Breast epithelium (tissue), 4 donors: ENCODE measurements around the gene INS. TPM values are rescaled to one million over a fixed set of nuclear protein-coding genes. Genes with fewer than 3 reads are reported as not detected.

ENCODE experiments used
- DNase-seq, 2 donors: peaks; one replicate each; pipeline ENCODE4 v3.0.0-alpha.2; 2019; ENCODE audit warnings: low spot score in 2 of 2
- H3K27ac ChIP-seq, 2 donors: fragments of 200-600 bp; sonication (generic) in 1 of 2; one replicate each; pipeline ENCODE4 v1.5.1; 2016 to 2019; ENCODE audit warnings: mild to moderate bottlenecking in 1 of 2
- H3K27me3 ChIP-seq, 2 donors: fragments of 200-600 bp; sonication (generic) in 1 of 2; one replicate each; pipeline versions ENCODE4 v1.5.1 to v1.6.0; 2017 to 2019; ENCODE audit warnings: control low read depth in 1 of 2, mild to moderate bottlenecking in 1 of 2
- H3K36me3 ChIP-seq: fragments of 200-600 bp; one replicate; pipeline ENCODE4 v1.5.1; 2019
- H3K4me1 ChIP-seq, 2 donors: fragments of 200-600 bp; sonication (generic); one replicate each; pipeline ENCODE4 v1.5.1; 2016 to 2019; ENCODE audit warnings: control low read depth in 1 of 2
- H3K4me3 ChIP-seq, 3 donors: fragments of 200-600 bp; sonication (generic); 1 replicate in 2 of 3; 2 replicates in 1 of 3; pipeline ENCODE4 v1.5.1; 2016 to 2019; ENCODE audit warnings: mild to moderate bottlenecking in 3 of 3, moderate library complexity in 2 of 3
- H3K9me3 ChIP-seq, 2 donors: fragments of 200-600 bp; sonication (generic) in 1 of 2; one replicate each; pipeline ENCODE4 v1.5.1; 2016 to 2019; ENCODE audit warnings: control low read depth in 1 of 2
- CTCF ChIP-seq, 3 donors: fragments of 450-650 bp; IDR thresholded peaks; one replicate each; pipeline ENCODE4 v1.5.1; 2016 to 2017; ENCODE audit warnings: antibody characterized with exemption in 3 of 3, mild to moderate bottlenecking in 3 of 3, moderate library complexity in 3 of 3
- POLR2A ChIP-seq: fragments of 450-650 bp; IDR thresholded peaks from one replicate; pipeline ENCODE4 v1.6.1; 2016; ENCODE audit warnings: antibody characterized with exemption, mild to moderate bottlenecking, moderate library complexity
- POLR2AphosphoS5 ChIP-seq, 3 donors: sonication (generic); formaldehyde crosslinking; IDR thresholded peaks; one replicate each; pipeline ENCODE4 v1.6.1; 2017; ENCODE audit warnings: antibody characterized with exemption in 3 of 3
- intact Hi-C: fragments of 100-400 bp; cut with DNase I; formaldehyde crosslinking; loops from one replicate; pipeline ENCODE4 v1.15.1; 2023; ENCODE audit warnings: low total_unique reads
- total RNA-seq, 3 donors: library from RNA; depleted of rRNA; stranded (reverse); fragments of >200 nt; gene quantifications; one replicate each; pipeline ENCODE4 v1.1.0, GENCODE V29; 2016

Gene INS
- total RNA-seq, 3 donors from 2014 or later: not detected

GRCh38 chr11:2149460-2149859 is 11.5 kb downstream of the INS start:
- intact Hi-C loops: no loop called here
- no peak for DNase-seq
- Histone ChIP-seq H3K4me1 (peaks cover 0 to 3% of the 10 kb centered on the region in 2 donors), H3K9me3 (no peaks in the 10 kb centered on the region), H3K4me3 (no peak overlapping the region), H3K27ac (no peak overlapping the region), H3K36me3 (no peaks in the 10 kb centered on the region), H3K27me3 (peaks cover 6 to 67% of the 10 kb centered on the region in 2 donors)
- TF ChIP-seq POLR2AphosphoS5 (IDR thresholded peaks at IDR 0.05): no peak
- TF ChIP-seq CTCF (IDR thresholded peaks at IDR 0.05): no peak
- TF ChIP-seq POLR2A: no peak

GRCh38 chr11:2148595-2148994 is 12.4 kb downstream of the INS start:
- Histone ChIP-seq H3K27me3 (peaks cover 11 to 76% of the 10 kb centered on the region in 2 donors), H3K4me3 (no peak overlapping the region)

GRCh38 chr11:2147391-2147790 is 13.6 kb downstream of the INS start:
- Histone ChIP-seq H3K9me3 (no peaks in the 10 kb centered on the region), H3K27me3 (peaks cover 11 to 88% of the 10 kb centered on the region in 2 donors), H3K4me3 (no peak overlapping the region), H3K27ac (no peak overlapping the region), H3K4me1 (peaks cover 3 to 6% of the 10 kb centered on the region in 2 donors), H3K36me3 (no peaks in the 10 kb centered on the region)
- intact Hi-C loops: no loop called here
- TF ChIP-seq POLR2AphosphoS5 (IDR thresholded peaks at IDR 0.05) (no peak), POLR2A (no peak), CTCF (IDR thresholded peaks at IDR 0.05) (no peak)
- DNase-seq: no peak

More at GRCh38 chr11:2148595-2148994, 12.4 kb downstream of the INS start:
- Histone ChIP-seq H3K9me3 (no peaks in the 10 kb centered on the region), H3K4me1 (peaks cover 3 to 6% of the 10 kb centered on the region in 2 donors), H3K36me3 (no peaks in the 10 kb centered on the region), H3K27ac (no peak overlapping the region)
- no peak for DNase-seq
- no peak for TF ChIP-seq POLR2AphosphoS5 (IDR thresholded peaks at IDR 0.05)
- no peak for TF ChIP-seq CTCF (IDR thresholded peaks at IDR 0.05)
- no peak for TF ChIP-seq POLR2A
- intact Hi-C loops: no loop called here

- H3K27me3 ChIP-seq: peaks cover 11 to 99% of the 10 kb centered on the region in 2 donors
These were observed 15.0 kb downstream of the INS start for GRCh38 chr11:2146051-2146450.

More at GRCh38 chr11:2146051-2146450, 15.0 kb downstream of the INS start:
- Histone ChIP-seq H3K4me3 (no peak overlapping the region), H3K4me1 (peaks cover 0 to 6% of the 10 kb centered on the region in 2 donors), H3K36me3 (no peaks in the 10 kb centered on the region), H3K27ac (no peak overlapping the region), H3K9me3 (no peaks in the 10 kb centered on the region)
- no peak for DNase-seq
- TF ChIP-seq POLR2A: no peak
- no peak for TF ChIP-seq CTCF (IDR thresholded peaks at IDR 0.05)
- no peak for TF ChIP-seq POLR2AphosphoS5 (IDR thresholded peaks at IDR 0.05)
- intact Hi-C loops: no loop called here
